Measurements from ENCODE around the gene EYS. TPM values are rescaled to one million over a fixed set of nuclear protein-coding genes. Genes with fewer than 3 reads are reported as not detected.
"Not testable (repeated sequence)": the region's sequence is repeated elsewhere in the genome, so short reads cannot be mapped to it uniquely, and the experiment has no call there.

The EYS gene
- total RNA-seq, 1 donor from 2014 or later, result not detected

DNA sequence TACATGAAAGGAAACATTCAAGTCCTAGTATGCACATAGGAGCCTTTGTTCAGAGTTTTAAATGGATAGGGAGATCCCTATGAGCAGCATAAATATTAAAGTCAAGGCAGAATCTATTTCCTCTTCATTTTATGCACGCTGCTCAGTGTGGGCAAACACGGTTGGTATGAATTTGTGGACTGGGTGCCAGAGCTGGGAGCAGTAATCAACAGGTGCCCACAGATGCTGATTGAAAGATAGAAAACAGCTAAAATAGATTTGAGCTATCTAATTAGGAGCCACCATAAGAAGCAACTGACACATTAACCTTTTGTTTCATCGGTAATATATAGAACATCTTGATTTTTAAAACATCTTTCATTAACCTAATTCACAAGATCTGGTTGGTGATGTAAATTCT is 175.5 kb downstream of the EYS start:
- ATAC-seq (no peak), DNase-seq (no peak)
- Histone ChIP-seq H3K9me3 (no peaks in the 10 kb centered on the region), H3K4me3 (no peak overlapping the region), H3K4me1 (no peaks in the 10 kb centered on the region), H3K27me3 (ENCODE audit: low read depth) (no peaks in the 10 kb centered on the region), H3K36me3 (no peaks in the 10 kb centered on the region), H3K27ac (no peak overlapping the region)
- TF ChIP-seq, protein P1, sequence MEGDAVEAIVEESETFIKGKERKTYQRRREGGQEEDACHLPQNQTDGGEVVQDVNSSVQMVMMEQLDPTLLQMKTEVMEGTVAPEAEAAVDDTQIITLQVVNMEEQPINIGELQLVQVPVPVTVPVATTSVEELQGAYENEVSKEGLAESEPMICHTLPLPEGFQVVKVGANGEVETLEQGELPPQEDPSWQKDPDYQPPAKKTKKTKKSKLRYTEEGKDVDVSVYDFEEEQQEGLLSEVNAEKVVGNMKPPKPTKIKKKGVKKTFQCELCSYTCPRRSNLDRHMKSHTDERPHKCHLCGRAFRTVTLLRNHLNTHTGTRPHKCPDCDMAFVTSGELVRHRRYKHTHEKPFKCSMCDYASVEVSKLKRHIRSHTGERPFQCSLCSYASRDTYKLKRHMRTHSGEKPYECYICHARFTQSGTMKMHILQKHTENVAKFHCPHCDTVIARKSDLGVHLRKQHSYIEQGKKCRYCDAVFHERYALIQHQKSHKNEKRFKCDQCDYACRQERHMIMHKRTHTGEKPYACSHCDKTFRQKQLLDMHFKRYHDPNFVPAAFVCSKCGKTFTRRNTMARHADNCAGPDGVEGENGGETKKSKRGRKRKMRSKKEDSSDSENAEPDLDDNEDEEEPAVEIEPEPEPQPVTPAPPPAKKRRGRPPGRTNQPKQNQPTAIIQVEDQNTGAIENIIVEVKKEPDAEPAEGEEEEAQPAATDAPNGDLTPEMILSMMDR (IDR thresholded peaks at IDR 0.05), result no peak
- intact Hi-C loops (cut with DNase I), result no loop called here

DNA sequence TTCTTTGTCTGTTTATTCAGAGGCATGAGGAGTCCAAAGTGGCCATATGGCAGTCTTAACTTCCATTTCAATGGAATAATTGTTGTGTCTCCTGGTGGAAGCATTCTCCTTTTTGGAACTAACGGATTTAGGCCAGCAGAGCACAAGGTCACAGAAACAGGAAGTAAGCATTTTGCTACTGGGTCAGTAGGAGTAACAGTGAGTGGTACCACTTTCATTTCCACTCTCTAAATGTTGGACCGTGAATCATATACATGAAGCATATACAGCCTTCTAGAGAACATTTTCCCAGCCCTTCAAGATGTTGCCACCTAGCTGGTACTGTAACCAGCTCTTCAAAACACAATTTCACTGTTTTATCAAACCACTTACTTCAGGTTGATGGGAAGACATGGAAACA is 182.8 kb downstream of the EYS start:
- ATAC-seq, result no peak
- H3K27me3 ChIP-seq (ENCODE audit: low read depth), result no peaks in the 10 kb centered on the region
- intact Hi-C loops (cut with DNase I), result no loop called here

DNA sequence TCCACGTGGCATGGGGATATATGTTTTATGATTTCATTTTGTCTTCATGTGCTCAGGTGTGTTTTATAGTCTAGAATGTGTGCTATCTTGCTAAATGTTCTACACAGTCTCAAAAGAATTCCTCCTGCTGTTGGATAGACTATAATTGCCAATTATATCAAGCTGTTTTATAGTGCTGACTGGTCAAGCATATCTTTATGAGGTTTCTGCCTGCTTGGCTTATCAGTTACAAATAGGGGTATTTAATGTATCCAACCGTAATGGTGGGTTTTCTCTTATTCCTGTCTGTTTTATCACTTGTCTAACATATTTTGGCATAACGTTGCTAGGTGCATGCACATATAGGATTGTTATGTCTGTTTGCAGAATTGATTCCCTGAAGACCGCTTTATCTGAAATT is 201.3 kb downstream of the EYS start:
- TF ChIP-seq, protein P1 (IDR thresholded peaks at IDR 0.05), result no peak
- intact Hi-C loops (cut with DNase I), result no loop called here
- Histone ChIP-seq H3K27me3 (ENCODE audit: low read depth) (no peaks in the 10 kb centered on the region), H3K36me3 (no peaks in the 10 kb centered on the region), H3K4me3 (no peak overlapping the region), H3K4me1 (no peaks in the 10 kb centered on the region), H3K27ac (no peak overlapping the region), H3K9me3 (no peaks in the 10 kb centered on the region)
- no peak for DNase-seq
- ATAC-seq, result no peak

More for the DNA sequence above, 182.8 kb downstream of the EYS start:
- Histone ChIP-seq H3K27ac (no peak overlapping the region), H3K4me1 (no peaks in the 10 kb centered on the region), H3K9me3 (no peaks in the 10 kb centered on the region), H3K36me3 (no peaks in the 10 kb centered on the region), H3K4me3 (no peak overlapping the region)
- TF ChIP-seq, protein P1 (IDR thresholded peaks at IDR 0.05), result no peak
- DNase-seq, result no peak

DNA sequence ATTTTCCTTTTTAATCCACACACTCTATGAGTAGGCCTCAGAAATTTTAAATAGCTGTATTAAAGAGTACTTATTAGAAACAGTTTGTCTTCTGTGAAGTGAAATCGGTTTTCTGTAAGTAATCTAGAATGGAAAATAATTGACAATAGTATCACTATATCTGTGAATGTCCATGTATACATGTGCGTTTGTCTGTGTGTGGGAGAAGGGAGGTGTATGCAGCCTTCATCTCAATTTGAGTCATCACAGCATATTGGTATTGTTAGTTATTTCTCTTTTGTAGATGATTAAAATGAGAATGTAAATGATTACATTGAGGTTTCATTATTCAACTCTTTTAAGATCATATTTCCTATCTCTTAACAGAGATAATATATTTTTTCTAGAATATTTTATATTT is 206.0 kb downstream of the EYS start:
- TF ChIP-seq, protein P1 (IDR thresholded peaks at IDR 0.05), result no peak
- Histone ChIP-seq H3K27ac (no peak overlapping the region), H3K9me3 (no peaks in the 10 kb centered on the region), H3K4me3 (no peak overlapping the region), H3K4me1 (no peaks in the 10 kb centered on the region), H3K27me3 (ENCODE audit: low read depth) (no peaks in the 10 kb centered on the region), H3K36me3 (no peaks in the 10 kb centered on the region)
- intact Hi-C loops (cut with DNase I), result no loop called here
- DNase-seq (no peak), ATAC-seq (no peak)

DNA sequence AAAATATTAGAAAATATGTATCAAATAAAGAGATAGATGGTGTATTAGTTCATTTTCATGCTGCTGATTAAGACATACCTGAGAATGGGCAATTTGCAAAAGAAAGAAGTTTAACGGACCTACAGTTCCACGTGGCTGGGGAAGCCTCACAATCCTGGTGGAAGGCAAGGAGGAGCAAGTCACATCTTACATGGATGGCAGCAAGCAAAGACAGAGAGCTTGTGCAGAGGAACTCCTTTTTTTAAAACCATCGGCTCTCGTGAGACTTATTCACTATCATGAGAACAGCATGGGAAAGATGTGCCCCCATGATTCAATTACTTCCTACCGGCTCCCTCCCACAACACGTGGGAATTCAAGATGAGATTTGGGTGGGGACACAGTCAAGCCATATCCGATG is 223.4 kb downstream of the EYS start:
- H3K4me3 ChIP-seq; ATAC-seq; DNase-seq; H3K36me3 ChIP-seq; intact Hi-C loops (cut with DNase I); H3K27me3 ChIP-seq (ENCODE audit: low read depth); H3K9me3 ChIP-seq; H3K27ac ChIP-seq; H3K4me1 ChIP-seq: not testable (repeated sequence)

DNA sequence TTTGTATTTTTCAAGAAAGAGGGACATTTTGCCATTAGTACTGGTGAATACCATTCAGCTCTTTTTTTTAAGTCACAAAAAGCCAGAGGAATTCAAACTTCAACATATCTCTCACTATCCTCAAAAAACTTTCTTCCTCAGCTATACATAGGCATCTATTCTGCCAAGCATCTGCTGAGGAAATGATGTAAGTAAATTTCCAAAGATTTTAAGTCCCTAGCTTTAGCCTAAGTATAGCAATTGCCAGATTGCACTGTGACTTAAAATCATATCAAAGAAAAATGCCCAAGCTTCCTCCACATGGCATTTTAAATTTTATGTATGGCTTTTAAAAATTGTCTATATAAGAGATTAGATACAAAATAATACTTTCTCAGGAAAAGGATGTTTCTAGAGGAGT is 237.4 kb downstream of the EYS start:
- Histone ChIP-seq H3K4me3 (no peak overlapping the region), H3K27ac (no peak overlapping the region), H3K36me3 (no peaks in the 10 kb centered on the region), H3K27me3 (ENCODE audit: low read depth) (no peaks in the 10 kb centered on the region), H3K9me3 (no peaks in the 10 kb centered on the region), H3K4me1 (no peaks in the 10 kb centered on the region)
- intact Hi-C loops (cut with DNase I), result no loop called here
- ATAC-seq, result no peak
- TF ChIP-seq, protein P1 (IDR thresholded peaks at IDR 0.05), result no peak
- DNase-seq, result no peak
